Vagina (tissue), 2 donors: ENCODE data around the gene LYAR. TPM values are rescaled to one million over a fixed set of nuclear protein-coding genes. Genes with fewer than 3 reads are reported as not detected.

Experiments
- DNase-seq, 2 donors: peaks; one replicate each; pipeline ENCODE4 v3.0.0-alpha.2; 2017; ENCODE audit errors: extremely low spot score in 2 of 2
- H3K27ac ChIP-seq: fragments of 200-600 bp; sonication (generic); one replicate; pipeline ENCODE4 v1.5.1; 2019
- H3K27me3 ChIP-seq: fragments of 200-600 bp; sonication (generic); one replicate; pipeline ENCODE4 v1.5.1; 2019
- H3K36me3 ChIP-seq, 2 donors: fragments of 200-600 bp; sonication (generic); one replicate each; pipeline ENCODE4 v1.5.1; 2017 to 2019
- H3K4me1 ChIP-seq: fragments of 200-600 bp; sonication (generic); one replicate; pipeline ENCODE4 v1.5.1; 2019
- H3K4me3 ChIP-seq, 2 donors: fragments of 200-600 bp; sonication (generic); 1 replicate in 1 of 2; 2 replicates in 1 of 2; pipeline ENCODE4 v1.5.1; 2016 to 2019
- H3K9me3 ChIP-seq: fragments of 200-600 bp; sonication (generic); one replicate; pipeline ENCODE4 v1.5.1; 2019
- CTCF ChIP-seq, 3 experiments: fragments of 450-650 bp in 2 of 3; fragments of 200-600 bp in 1 of 3; sonication (generic) in 1 of 3; IDR thresholded peaks; one replicate each; pipeline ENCODE4 v1.5.1; 2017 to 2019; ENCODE audit warnings: antibody characterized with exemption in 3 of 3, mild to moderate bottlenecking in 2 of 3, moderate library complexity in 2 of 3
- POLR2A ChIP-seq, 2 donors: fragments of 450-650 bp; IDR thresholded peaks; one replicate each; pipeline ENCODE4 v1.6.1; 2017; ENCODE audit warnings: antibody characterized with exemption in 2 of 2, mild to moderate bottlenecking in 2 of 2, moderate library complexity in 2 of 2
- POLR2AphosphoS5 ChIP-seq, 2 donors: sonication (generic); formaldehyde crosslinking; IDR thresholded peaks; one replicate each; pipeline ENCODE4 v1.9.0; 2017; ENCODE audit warnings: antibody characterized with exemption in 2 of 2, mild to moderate bottlenecking in 2 of 2, low read depth in 1 of 2; ENCODE audit not compliant: insufficient read depth in 1 of 2
- intact Hi-C: fragments of 100-400 bp; cut with DNase I; formaldehyde crosslinking; loops from one replicate; pipeline ENCODE4 v1.15.1; 2023
- total RNA-seq: library from RNA; depleted of rRNA; stranded (reverse); fragments of >200 nt; gene quantifications from one replicate; pipeline ENCODE4 v1.2.3, GENCODE V29; 2016

Gene LYAR
- total RNA-seq, 1 donor from 2014 or later = 6.4 TPM

GRCh38 chr4:4289055-4289454 is 899 bp downstream of the LYAR start:
- Histone ChIP-seq H3K4me1 (peaks cover 28% of the 10 kb centered on the region), H3K4me3 (peak overlapping the region; percentile 59 to 90), H3K36me3 (peaks cover 0 to 7% of the 10 kb centered on the region in 2 donors), H3K27me3 (no peaks in the 10 kb centered on the region), H3K27ac (no peak overlapping the region), H3K9me3 (no peaks in the 10 kb centered on the region)
- TF ChIP-seq POLR2A (IDR thresholded peaks at IDR 0.05) (no peak), CTCF (IDR thresholded peaks at IDR 0.05) (no peak), POLR2AphosphoS5 (IDR thresholded peaks at IDR 0.05; ENCODE audit: insufficient read depth in 1 of 2, low read depth in 1 of 2) (no peak)
- intact Hi-C loops = no loop called here
- peak in 1 of 2 donors; percentile 62 for DNase-seq

DNA sequence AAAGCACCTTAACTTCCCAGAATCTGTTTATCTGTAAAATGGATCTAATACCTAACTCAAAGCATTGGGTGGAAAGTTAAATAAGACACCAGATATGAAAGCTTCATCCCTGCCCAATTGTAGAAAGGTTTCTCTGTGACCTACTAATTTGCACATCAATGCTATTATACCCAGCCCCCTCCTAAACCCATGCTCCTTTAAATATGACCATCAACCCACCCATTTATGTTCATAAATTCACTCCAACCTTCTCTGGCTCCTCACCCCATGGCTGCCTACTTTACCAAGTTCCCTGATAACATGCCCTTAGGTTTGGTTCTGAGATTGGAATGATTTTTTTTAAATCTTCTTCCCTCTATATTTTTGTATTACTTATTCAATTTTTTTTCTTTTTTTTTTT is 1.9 kb downstream of the LYAR start:
- Histone ChIP-seq H3K27me3 (no peaks in the 10 kb centered on the region), H3K9me3 (no peaks in the 10 kb centered on the region), H3K36me3 (peaks cover 0 to 9% of the 10 kb centered on the region in 2 donors), H3K4me3 (no peak overlapping the region), H3K4me1 (peaks cover 28% of the 10 kb centered on the region), H3K27ac (no peak overlapping the region)
- no peak for TF ChIP-seq POLR2AphosphoS5 (IDR thresholded peaks at IDR 0.05; ENCODE audit: insufficient read depth in 1 of 2, low read depth in 1 of 2)
- TF ChIP-seq CTCF (IDR thresholded peaks at IDR 0.05) = no peak
- intact Hi-C loops = no loop called here
- no peak for DNase-seq

DNA sequence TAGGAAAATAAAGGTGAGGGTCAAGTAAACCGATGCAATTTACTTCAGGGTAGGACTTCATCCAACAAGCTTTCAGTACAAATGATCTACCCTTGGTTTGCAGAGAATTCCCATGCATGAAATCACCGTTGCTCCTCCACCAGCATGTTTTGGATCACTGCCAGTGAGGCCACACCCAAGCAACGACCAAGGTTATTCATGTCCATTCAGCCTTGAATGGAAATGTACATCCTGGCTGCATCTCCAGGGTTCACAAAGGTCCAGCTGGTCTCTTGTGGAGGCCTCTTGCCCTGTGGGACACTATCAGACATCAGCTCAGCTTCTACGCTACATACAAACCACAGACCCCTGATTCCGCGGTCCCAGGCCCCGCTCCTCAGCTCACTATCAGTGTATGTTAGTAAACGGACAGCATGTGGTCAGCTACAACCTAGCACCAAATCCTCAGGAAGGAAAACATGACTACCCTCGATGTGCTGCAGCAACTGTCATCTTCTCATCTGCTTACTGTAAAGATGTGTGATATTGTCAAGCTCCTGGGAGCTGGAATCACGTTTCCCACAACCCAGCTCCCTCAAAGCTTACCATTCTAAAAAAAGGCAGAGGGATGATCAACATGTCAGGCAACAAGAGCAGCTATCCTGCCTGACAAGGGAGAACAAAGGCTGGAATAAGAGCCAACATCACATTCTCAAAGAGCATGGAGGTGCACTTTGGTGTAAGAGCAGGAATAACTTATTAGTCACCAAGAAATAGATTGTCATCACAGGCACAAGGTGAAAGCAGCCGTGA is 4.9 kb downstream of the LYAR start:
- Histone ChIP-seq H3K27me3 (no peaks in the 10 kb centered on the region), H3K9me3 (no peaks in the 10 kb centered on the region), H3K36me3 (peaks cover 0 to 30% of the 10 kb centered on the region in 2 donors), H3K27ac (no peak overlapping the region), H3K4me1 (peaks cover 16% of the 10 kb centered on the region), H3K4me3 (no peak overlapping the region)
- intact Hi-C loops = no loop called here
- TF ChIP-seq POLR2AphosphoS5 (IDR thresholded peaks at IDR 0.05; ENCODE audit: insufficient read depth in 1 of 2, low read depth in 1 of 2) (no peak), POLR2A (IDR thresholded peaks at IDR 0.05) (no peak), CTCF (IDR thresholded peaks at IDR 0.05) (no peak)
- no peak for DNase-seq

DNA sequence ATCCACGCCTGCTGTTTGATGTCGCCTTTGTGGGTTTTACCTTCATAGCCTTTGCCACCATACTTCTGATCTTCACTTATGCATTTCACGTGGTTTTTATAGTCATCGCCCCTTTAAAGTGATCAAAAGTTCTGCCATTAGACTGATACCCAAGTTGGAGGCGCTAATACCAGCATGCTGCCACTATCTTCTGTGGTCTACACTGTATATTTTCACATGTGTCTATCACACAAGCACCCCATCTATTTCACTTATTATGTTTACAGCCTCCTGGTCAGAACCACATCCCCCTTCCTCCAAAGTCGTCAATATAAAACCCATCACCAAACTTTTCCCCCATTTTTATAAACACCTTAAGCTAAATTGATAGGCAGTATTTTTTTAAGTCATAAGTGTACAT is 8.2 kb downstream of the LYAR start:
- H3K27ac ChIP-seq = no peak overlapping the region
- intact Hi-C loops = no loop called here
- TF ChIP-seq POLR2A (IDR thresholded peaks at IDR 0.05) (no peak), CTCF (IDR thresholded peaks at IDR 0.05) (no peak), POLR2AphosphoS5 (IDR thresholded peaks at IDR 0.05; ENCODE audit: insufficient read depth in 1 of 2, low read depth in 1 of 2) (no peak)
- no peaks in the 10 kb centered on the region for H3K27me3 ChIP-seq
- no peaks in the 10 kb centered on the region for H3K4me1 ChIP-seq
- H3K4me3 ChIP-seq = no peak overlapping the region
- no peaks in the 10 kb centered on the region for H3K9me3 ChIP-seq
- no peak for DNase-seq
- H3K36me3 ChIP-seq = peaks cover 0 to 48% of the 10 kb centered on the region in 2 donors

- no peak for TF ChIP-seq POLR2A (IDR thresholded peaks at IDR 0.05)
- no peak for TF ChIP-seq CTCF (IDR thresholded peaks at IDR 0.05)
- no peak for TF ChIP-seq POLR2AphosphoS5 (IDR thresholded peaks at IDR 0.05; ENCODE audit: insufficient read depth in 1 of 2, low read depth in 1 of 2)
- peaks cover 0 to 60% of the 10 kb centered on the region in 2 donors for H3K36me3 ChIP-seq
- DNase-seq = no peak
- intact Hi-C loops = no loop called here
- no peaks in the 10 kb centered on the region for H3K4me1 ChIP-seq
- no peak overlapping the region for H3K27ac ChIP-seq
- H3K27me3 ChIP-seq = no peaks in the 10 kb centered on the region
- H3K4me3 ChIP-seq = no peak overlapping the region
- H3K9me3 ChIP-seq = no peaks in the 10 kb centered on the region
These were observed 12.4 kb downstream of the LYAR start for GRCh38 chr4:4277531-4277930.
